Right atrium auricular region (tissue), 2 donors: ENCODE results near the gene STING1. TPM values are rescaled to one million over a fixed set of nuclear protein-coding genes. Genes with fewer than 3 reads are reported as not detected.
A peak's percentile ranks its signal among the peaks of the same experiment; 100 is the strongest.

ENCODE experiments used
- DNase-seq: peaks from one replicate; pipeline ENCODE4 v3.0.0-alpha.2; 2019; ENCODE audit warnings: low spot score
- H3K27ac ChIP-seq, 2 donors: fragments of 200-600 bp; sonication (generic); 1 replicate in 1 of 2; 2 replicates in 1 of 2; pipeline ENCODE4 v1.5.1; 2016 to 2019
- H3K27me3 ChIP-seq, 2 donors: fragments of 200-600 bp; sonication (generic); one replicate each; pipeline versions ENCODE4 v1.5.1 to v1.6.0; 2017 to 2019
- H3K36me3 ChIP-seq: fragments of 200-600 bp; sonication (generic); one replicate; pipeline ENCODE4 v1.5.1; 2016
- H3K4me1 ChIP-seq, 2 donors: fragments of 200-600 bp; sonication (generic); one replicate each; pipeline versions ENCODE4 v1.5.1 to v1.6.0; 2017 to 2019
- H3K4me3 ChIP-seq, 2 donors: fragments of 200-600 bp; sonication (generic); 1 replicate in 1 of 2; 2 replicates in 1 of 2; pipeline ENCODE4 v1.5.1; 2017 to 2019; ENCODE audit warnings: mild to moderate bottlenecking in 1 of 2, moderate library complexity in 1 of 2
- H3K9me3 ChIP-seq, 2 donors: fragments of 200-600 bp; sonication (generic); one replicate each; pipeline ENCODE4 v1.5.1; 2019
- total RNA-seq, 2 donors: library from RNA; depleted of rRNA; stranded (reverse); fragments of >200 nt; gene quantifications; one replicate each; pipeline ENCODE4 v1.1.0, GENCODE V29; 2016
- TF ChIP-seq, protein P1 (sequence below), 2 donors: fragments of 200-600 bp; sonication (generic); IDR thresholded peaks; one replicate each; pipeline ENCODE4 v1.5.1; 2019; ENCODE audit warnings: antibody characterized with exemption in 2 of 2

The STING1 gene
- total RNA-seq, 2 donors from 2014 or later: 80.0 to 123 TPM

DNA sequence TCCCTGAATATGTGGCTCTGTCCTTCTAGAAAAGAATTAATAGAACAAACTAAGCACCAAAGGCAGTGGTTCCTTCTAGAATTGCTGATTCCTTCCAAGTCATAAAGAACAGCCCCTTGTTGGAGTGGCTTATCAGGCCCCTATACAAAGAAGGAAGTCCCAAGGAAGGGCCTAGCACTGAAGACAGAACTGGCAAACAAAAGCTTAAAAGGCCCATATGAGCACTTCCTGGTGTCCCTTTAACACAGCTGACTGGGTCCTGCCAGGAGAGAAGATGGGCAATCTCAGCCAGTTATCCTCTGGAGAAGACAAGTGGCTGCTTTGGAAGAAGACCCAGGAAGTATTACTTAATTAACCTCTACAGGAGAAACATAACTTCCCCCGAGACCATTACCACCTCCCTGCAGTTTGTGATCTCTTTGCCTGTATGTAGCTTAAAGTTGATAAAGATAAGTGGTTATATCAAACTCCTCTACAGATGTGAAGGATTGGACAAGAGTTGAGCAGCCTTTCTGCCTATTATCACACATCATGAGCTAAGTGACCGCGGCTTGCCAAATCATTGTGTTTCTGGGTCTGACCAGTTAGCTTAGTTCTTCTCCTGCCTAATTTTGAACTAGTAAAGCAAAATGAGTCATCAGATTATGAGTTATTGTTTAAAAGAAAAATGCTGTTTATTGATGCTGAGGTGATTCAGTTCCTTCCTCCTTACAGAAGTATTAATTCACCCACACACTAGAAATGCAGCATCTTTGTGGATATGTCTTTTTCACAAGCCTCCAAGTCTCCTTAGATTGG lies 13.3 kb upstream of the STING1 start:
- H3K9me3 ChIP-seq: no peaks in the 10 kb centered on the region
- peak overlapping the region; percentile 39 to 48 for H3K27ac ChIP-seq
- TF ChIP-seq, protein P1, sequence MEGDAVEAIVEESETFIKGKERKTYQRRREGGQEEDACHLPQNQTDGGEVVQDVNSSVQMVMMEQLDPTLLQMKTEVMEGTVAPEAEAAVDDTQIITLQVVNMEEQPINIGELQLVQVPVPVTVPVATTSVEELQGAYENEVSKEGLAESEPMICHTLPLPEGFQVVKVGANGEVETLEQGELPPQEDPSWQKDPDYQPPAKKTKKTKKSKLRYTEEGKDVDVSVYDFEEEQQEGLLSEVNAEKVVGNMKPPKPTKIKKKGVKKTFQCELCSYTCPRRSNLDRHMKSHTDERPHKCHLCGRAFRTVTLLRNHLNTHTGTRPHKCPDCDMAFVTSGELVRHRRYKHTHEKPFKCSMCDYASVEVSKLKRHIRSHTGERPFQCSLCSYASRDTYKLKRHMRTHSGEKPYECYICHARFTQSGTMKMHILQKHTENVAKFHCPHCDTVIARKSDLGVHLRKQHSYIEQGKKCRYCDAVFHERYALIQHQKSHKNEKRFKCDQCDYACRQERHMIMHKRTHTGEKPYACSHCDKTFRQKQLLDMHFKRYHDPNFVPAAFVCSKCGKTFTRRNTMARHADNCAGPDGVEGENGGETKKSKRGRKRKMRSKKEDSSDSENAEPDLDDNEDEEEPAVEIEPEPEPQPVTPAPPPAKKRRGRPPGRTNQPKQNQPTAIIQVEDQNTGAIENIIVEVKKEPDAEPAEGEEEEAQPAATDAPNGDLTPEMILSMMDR (IDR thresholded peaks at IDR 0.05): no peak
- no peaks in the 10 kb centered on the region for H3K36me3 ChIP-seq
- peaks cover 0 to 20% of the 10 kb centered on the region in 2 donors for H3K4me1 ChIP-seq
- no peaks in the 10 kb centered on the region for H3K27me3 ChIP-seq
- H3K4me3 ChIP-seq: no peak overlapping the region
- DNase-seq: no peak

DNA sequence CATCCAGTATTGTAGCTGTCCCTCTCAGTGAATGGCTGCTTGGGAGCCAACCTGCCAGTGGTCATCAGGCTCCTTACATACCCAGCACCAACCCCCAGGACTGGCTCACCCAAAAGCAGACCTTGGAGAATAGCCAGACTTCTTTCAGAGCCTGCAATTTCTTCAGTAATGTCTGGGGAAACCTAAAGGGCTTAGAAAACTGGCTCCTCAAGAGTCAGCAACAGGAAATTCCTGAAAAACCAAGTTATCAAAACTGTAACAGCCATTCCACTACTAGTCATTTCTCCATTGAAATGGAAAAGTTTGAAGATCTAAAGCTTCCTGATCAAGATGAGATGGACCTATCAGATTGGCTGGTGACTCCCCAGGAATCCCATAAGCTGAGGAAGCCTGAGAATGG lies 12.3 kb upstream of the STING1 start:
- Histone ChIP-seq H3K27me3 (no peaks in the 10 kb centered on the region), H3K4me1 (peaks cover 0 to 20% of the 10 kb centered on the region in 2 donors), H3K27ac (no peak overlapping the region), H3K4me3 (no peak overlapping the region), H3K36me3 (no peaks in the 10 kb centered on the region), H3K9me3 (no peaks in the 10 kb centered on the region)
- TF ChIP-seq, protein P1 (IDR thresholded peaks at IDR 0.05): no peak
- no peak for DNase-seq

DNA sequence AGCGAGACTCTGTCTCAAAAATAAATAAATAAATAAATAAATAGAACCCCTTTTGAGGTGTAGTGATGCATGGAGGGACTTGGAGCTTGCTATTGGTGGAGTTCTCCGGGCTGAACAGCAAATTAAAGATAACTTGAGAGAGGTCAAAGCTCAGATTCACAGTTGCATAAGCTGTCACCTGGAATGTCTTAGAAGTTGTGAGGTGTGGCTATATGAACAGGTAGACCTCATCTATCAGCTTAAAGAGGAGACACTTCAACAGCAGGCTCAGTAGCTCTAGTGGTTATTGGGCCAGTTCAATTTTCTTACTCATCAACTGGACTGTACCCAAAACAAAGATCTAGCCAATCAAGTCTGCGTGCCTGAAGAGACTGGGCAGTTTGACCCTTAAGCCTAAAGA lies 11.7 kb upstream of the STING1 start:
- H3K36me3 ChIP-seq: no peaks in the 10 kb centered on the region
- H3K4me1 ChIP-seq: peaks cover 0 to 20% of the 10 kb centered on the region in 2 donors
- H3K9me3 ChIP-seq: no peaks in the 10 kb centered on the region
- DNase-seq: no peak
- no peaks in the 10 kb centered on the region for H3K27me3 ChIP-seq
- H3K4me3 ChIP-seq: no peak overlapping the region
- H3K27ac ChIP-seq: no peak overlapping the region
- TF ChIP-seq, protein P1 (IDR thresholded peaks at IDR 0.05): no peak

DNA sequence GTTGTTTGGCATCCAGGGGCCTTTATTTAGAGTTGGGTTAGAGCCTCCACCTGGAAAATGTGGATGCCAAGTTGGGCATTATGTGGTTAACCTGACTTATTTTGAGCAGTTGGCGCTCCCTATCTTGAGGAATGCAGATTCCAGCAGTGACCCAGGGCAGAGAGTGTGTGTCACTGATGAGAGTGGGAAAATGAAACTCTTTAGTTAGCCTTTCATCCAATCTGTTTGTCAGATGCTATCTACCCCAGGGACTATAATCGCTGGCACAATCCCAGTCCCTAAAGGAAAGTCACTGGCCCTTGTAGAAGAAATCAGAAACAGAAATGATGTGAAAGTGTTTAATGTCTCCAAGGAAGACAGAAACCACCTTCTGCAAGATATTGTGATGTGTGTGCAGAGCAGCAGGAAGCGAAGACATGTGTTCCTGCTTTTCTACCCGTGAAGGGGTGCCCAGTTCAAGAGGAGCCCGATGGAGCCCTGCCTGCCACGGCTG lies 10.2 kb upstream of the STING1 start:
- DNase-seq: no peak
- H3K27ac ChIP-seq: peak overlapping the region in 1 of 2 donors; percentile 17
- no peaks in the 10 kb centered on the region for H3K9me3 ChIP-seq
- no peaks in the 10 kb centered on the region for H3K27me3 ChIP-seq
- TF ChIP-seq, protein P1 (IDR thresholded peaks at IDR 0.05): peak in 1 of 2 donors; percentile 31
- H3K4me3 ChIP-seq: no peak overlapping the region
- H3K4me1 ChIP-seq: peaks cover 0 to 20% of the 10 kb centered on the region in 2 donors
- no peaks in the 10 kb centered on the region for H3K36me3 ChIP-seq

- TF ChIP-seq, protein P1 (IDR thresholded peaks at IDR 0.05): no peak
- Histone ChIP-seq H3K27ac (peak overlapping the region in 1 of 2 donors; percentile 15), H3K4me1 (peaks cover 0 to 22% of the 10 kb centered on the region in 2 donors), H3K36me3 (no peaks in the 10 kb centered on the region), H3K9me3 (no peaks in the 10 kb centered on the region), H3K4me3 (no peak overlapping the region), H3K27me3 (no peaks in the 10 kb centered on the region)
- no peak for DNase-seq
Measured at GRCh38 chr5:139488260-139488659, 5.7 kb upstream of the STING1 start.
